Activated T-cell treated with anti-CD3 and anti-CD28 coated beads, Interleukin-2, amount 50 U/mL, for 1 hour (primary cell): ENCODE measurements around the gene IPMK.

ENCODE experiments used
- DNase-seq: peaks from one replicate; pipeline ENCODE4 v3.0.0-alpha.2; 2020

Gene IPMK

DNA sequence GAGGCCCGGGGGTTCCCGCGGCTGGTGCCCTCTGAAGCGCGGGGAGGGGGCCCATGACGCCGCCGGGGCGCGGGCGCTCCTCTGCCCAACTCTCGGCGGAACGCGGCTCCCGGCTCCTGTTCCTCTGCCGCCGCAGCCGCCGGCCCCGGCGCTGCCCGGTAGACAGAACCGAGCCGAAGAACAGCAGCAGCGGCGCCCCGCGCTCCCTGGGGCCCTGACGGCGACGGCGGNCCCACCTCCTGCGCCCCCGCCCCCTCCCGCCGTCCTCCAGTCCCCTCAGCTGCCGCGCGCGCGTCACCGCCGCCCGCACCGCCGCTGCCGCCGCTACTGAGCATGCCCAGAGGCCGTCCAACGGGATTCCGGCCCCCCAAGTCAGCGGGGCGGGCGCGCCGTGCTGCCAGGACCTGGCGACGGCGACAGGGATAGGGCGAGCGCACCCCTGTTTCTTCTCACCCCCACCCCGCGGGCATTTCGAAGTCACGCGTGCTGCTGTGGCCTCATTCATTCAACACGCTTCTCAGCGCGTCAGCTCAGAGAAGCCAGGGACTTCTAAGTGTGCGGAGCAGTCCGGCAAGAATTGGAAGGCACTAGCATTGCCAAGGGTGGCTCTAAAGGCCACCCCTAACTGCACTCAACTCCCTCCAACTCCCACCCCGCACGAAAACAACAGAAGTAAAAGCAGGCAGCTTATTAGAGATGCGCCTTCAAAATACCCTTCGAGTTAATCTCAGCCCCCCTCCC is at the start of gene IPMK:
TSS of gene IPMK (minus strand) at position 182 of the 741 bp plus-strand sequence. CDS start 283 bp downstream, outside the sequence.
- DNase-seq = peak; percentile 96

- DNase-seq = no peak
Measured at GRCh38 chr10:58316874-58317273, 49.2 kb upstream of the IPMK start.

- DNase-seq = no peak
Measured at GRCh38 chr10:58311026-58311425, 43.3 kb upstream of the IPMK start.

- no peak for DNase-seq
Measured at GRCh38 chr10:58307676-58308075, 40.0 kb upstream of the IPMK start.

DNA sequence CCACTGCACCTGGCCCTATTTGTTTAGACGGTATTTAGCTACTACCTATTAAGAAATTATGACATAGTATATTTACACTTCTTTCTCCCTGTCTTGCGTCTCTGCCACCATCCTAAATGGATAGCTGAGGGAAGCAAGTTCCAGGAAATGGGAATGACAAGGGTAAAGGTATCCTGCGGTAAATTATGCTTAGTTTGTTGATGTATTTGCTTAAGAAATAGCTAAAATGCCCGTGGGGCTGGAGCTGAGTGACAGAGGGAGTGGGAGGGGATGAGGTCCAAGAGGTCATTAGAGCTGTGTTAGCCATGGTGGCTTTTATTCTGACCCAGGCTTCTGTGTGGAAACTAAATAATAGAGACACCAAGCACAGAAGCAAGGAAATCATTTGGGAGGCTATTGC is 38.1 kb upstream of the IPMK start:
- DNase-seq = no peak

DNA sequence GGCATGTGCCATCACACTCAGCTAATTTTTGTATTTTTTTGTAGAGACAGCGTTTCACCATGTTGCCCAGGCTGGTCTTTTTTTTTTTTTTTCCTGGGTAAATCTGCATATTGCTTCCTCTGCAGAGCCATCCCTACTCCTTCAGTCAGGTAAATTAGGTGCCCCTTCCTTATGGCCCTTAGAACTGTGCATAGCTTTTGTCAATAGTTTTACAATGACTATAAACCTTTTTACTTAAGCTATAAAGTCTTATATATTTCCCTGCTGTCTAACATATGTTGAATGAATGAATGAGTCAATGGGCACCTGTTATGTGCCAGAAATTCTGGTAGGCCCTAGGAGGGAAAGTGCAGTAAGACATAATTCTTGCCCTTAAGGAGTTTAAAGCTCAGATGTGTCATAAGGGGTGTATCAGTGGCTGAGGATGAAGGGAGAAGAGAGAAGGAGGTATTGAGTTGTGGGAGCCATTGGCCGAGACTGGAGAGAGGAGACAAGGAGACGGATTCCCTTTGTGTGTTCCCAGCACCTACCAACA is 36.5 kb upstream of the IPMK start:
- no peak for DNase-seq

GRCh38 chr10:58302254-58302653 is 34.6 kb upstream of the IPMK start:
- DNase-seq = no peak

GRCh38 chr10:58300676-58301075 is 33.0 kb upstream of the IPMK start:
- no peak for DNase-seq

- peak; percentile 53 for DNase-seq
Measured at GRCh38 chr10:58299580-58299979, 31.9 kb upstream of the IPMK start.

- no peak for DNase-seq
Measured at GRCh38 chr10:58293989-58294388, 26.3 kb upstream of the IPMK start.

- DNase-seq = no peak
Measured at GRCh38 chr10:58291538-58292174, 24.0 kb upstream of the IPMK start.

DNA sequence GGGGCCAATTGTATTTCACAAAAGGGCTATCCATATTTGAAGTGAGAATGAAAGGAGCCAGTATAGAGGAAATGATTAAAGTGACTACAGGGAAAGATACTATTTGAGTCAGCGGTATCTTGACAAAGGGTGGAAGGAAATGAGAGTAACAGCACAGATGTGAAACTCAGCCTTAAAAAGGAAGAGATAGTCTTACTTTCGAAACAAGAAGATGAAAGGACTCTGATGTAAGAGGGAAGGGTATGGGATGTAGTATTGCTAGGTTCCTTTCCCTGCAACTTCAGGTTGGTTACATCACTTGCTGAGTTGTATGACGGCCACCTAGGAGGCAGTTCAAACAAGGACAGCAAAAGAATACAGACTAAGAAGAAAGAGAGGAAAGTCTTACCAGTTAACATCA is 14.9 kb upstream of the IPMK start:
- DNase-seq = no peak

- DNase-seq = no peak
Measured at GRCh38 chr10:58281092-58281752, 13.5 kb upstream of the IPMK start.

GRCh38 chr10:58280477-58280876 is 12.8 kb upstream of the IPMK start:
- DNase-seq = no peak

- DNase-seq = no peak
Measured at GRCh38 chr10:58278962-58279307, 11.2 kb upstream of the IPMK start.

GRCh38 chr10:58278274-58278961 is 10.7 kb upstream of the IPMK start:
- no peak for DNase-seq

DNA sequence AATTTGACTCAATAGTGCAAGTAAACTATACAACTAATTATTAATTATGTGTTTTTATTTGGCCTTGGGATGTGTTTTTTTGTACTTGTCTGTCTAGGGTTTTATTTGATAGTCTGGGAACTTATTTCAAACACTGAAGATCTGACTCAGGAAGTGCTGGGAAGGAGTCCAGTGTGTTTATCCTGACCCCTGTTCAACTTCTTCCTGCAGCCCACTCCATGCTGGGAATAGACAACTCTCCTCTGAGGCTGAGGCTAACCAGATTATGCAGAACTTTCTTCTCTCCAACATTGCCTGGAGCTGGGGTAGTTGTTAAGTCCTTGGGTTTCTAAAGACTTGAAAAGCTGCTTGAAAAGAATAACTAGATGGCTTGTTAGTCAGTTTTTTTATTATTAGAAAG is 8.2 kb upstream of the IPMK start:
- no peak for DNase-seq

DNA sequence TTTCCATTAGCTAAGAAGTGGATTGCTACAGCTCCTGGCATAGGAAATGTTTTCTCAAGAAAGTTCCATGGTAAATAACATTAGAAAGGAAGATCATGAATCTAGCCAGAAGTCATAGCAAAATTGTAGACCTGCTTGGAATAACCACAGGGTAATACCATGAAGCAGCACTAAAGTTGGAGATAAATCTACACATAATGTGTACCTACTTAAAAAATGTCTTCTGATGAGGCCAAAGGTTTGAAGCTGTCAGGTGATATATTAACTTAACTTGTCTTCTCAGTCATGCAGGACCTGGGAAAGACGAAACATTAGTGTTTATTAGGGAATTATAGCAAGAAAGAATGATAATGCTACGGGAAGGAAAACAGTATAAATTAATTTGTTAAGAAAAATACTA is 7.6 kb upstream of the IPMK start:
- DNase-seq = no peak

DNA sequence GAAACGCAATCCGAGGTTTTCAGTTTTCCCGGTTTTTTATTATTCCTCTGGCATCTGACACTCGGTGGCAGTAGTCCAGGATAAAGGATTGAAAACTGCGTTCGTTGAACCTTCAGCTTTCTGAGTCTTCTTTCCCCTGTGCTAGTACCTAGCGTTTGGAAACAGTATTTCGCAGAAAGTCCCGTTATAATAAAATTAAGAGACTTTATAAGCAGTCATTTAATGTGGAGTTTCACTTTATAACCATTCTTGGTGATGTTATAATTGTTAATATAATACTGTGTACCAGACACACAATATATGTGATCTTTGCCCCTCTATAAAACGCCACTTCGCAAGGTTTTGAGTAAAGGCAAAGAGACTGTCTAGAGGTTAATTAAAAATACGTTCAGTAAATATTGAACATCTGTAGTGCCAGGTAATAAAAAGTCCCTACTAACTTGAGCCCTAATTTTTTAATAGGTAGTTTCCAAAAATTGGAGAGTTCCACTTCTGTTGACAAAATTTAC is 2.1 kb upstream of the IPMK start:
- DNase-seq = no peak

DNA sequence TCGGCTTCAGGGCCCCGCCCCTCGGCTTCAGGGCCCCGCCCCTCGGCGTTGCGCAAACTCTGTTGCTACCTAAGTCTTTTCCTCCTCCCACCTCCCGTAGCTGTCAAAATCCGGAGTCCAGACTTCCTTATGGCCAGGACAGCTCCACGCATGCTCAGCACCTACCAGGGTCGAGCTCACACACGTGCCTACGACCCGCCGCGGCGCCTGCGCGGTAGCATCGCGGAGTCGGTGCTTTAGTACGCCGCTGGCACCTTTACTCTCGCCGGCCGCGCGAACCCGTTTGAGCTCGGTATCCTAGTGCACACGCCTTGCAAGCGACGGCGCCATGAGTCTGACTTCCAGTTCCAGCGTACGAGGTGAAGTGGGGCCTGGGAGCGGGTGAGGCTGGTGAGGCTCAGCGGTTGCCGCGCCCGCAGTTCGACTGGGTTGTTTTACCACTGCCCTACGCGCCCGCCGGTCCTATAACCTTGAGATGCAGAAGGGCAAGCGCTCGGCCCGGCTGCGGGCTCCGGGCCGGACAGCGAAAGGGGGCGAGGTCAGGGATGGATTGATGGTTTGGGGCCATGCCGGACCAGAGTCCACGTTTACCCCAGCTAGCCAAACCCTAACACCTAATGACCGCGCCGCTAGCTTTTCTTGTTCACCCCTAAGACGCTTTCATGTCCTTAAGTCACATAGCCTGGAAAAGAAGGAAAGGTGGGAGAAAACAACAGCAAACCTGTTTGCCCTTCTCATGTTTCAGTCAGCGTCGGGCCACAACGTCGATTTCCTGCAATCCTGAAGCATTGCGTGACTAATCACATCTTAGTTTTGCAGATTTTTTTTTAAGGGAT is 1.5 kb upstream of the IPMK start, which contains the start of gene CISD1:
TSS of gene CISD1 (plus strand) at position 217 of the 836 bp plus-strand sequence. CDS start at position 329, 112 bp downstream.
- peak; percentile 87 for DNase-seq

- no peak for DNase-seq
Measured at GRCh38 chr10:58268454-58268945, 806 bp upstream of the IPMK start.
